Activated CD4-positive, alpha-beta T cell treated with anti-CD3 and anti-CD28 coated beads for 4 hours (primary cell): ENCODE data around the gene RPTOR.
"Not testable (repeated sequence)": the region's sequence is repeated elsewhere in the genome, so short reads cannot be mapped to it uniquely, and the experiment has no call there.

Experiments
- DNase-seq, 2 donors: peaks; one replicate each; pipeline ENCODE4 v3.0.0-alpha.2; 2020

Gene RPTOR, protein sequence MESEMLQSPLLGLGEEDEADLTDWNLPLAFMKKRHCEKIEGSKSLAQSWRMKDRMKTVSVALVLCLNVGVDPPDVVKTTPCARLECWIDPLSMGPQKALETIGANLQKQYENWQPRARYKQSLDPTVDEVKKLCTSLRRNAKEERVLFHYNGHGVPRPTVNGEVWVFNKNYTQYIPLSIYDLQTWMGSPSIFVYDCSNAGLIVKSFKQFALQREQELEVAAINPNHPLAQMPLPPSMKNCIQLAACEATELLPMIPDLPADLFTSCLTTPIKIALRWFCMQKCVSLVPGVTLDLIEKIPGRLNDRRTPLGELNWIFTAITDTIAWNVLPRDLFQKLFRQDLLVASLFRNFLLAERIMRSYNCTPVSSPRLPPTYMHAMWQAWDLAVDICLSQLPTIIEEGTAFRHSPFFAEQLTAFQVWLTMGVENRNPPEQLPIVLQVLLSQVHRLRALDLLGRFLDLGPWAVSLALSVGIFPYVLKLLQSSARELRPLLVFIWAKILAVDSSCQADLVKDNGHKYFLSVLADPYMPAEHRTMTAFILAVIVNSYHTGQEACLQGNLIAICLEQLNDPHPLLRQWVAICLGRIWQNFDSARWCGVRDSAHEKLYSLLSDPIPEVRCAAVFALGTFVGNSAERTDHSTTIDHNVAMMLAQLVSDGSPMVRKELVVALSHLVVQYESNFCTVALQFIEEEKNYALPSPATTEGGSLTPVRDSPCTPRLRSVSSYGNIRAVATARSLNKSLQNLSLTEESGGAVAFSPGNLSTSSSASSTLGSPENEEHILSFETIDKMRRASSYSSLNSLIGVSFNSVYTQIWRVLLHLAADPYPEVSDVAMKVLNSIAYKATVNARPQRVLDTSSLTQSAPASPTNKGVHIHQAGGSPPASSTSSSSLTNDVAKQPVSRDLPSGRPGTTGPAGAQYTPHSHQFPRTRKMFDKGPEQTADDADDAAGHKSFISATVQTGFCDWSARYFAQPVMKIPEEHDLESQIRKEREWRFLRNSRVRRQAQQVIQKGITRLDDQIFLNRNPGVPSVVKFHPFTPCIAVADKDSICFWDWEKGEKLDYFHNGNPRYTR (N-terminal part only)

DNA sequence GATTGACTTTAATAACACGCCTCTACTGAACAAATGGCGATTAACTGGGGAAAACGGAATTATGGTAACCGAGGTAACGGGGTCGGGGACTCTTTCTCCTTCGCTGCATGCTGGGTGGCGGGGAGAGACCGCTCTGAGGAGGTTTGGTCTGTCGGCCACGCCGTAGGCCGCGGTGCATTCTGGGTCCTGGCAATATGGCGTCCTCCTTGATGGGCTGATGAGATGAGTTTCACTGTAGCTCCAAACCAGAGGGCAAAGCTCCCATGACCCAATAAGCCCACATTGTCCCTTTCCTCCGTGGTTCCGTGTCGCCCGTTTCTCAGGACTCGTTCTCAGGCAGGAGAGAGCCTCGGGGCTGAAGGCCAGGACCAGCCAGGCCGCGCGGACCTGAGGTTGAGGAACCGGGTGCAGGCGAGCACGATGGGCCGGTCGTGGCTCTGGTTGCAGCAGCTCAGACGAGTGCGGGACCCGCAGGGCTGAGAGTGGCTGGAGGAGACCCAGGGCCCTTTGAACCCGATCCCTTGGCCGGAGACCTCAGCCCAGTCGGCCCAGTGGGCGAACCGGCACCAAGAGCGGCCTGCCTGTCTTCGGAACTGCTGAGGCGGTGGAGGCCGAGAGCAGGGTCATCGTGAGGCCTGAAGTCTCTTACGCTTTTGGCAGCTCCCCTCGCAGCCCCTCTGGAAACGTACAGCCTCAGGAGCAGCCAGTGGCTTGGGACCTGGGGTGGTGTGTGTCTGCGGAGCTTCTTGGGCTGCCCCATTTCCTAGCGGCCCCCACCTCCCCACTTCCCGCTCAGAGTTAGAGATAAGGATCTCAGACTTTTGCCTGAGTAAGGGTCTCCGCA lies at the start of gene RPTOR:
RPTOR (plus strand) TSS at position 184 of the 844 bp plus-strand sequence. CDS start 792 bp downstream, outside the sequence.
- DNase-seq, result peak; percentile 84 to 87

- no peak for DNase-seq
Measured at GRCh38 chr17:80497726-80498241, 46.9 kb upstream of the RPTOR start.

GRCh38 chr17:80498242-80498919 lies 46.3 kb upstream of the RPTOR start:
- DNase-seq, result no peak

DNA sequence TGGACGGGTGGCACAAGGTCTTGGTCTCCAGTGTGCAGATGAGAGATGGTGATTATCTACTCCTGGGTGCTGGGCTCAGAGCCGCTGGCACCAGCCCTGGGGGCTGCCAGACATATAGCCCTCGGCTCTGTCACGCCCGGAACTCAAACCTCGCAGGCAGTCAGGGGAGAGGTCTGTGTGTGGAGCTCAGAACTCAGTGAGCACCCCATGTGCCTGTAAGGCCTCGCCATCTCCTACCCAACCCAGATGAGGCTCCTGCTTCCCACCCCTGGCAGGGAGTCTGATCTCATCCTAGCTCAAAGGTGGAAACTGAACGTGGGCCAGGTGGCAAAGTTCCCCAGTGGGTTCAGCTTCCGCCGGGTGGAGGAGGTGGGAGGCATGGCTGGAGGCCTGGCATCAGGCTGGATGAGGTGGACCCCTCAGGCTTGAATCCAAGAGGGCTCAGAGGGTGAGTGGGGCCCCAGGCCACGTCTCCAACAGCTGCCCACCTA lies 45.7 kb upstream of the RPTOR start:
- no peak for DNase-seq

GRCh38 chr17:80499560-80499959 lies 45.1 kb upstream of the RPTOR start:
- DNase-seq, result no peak

DNA sequence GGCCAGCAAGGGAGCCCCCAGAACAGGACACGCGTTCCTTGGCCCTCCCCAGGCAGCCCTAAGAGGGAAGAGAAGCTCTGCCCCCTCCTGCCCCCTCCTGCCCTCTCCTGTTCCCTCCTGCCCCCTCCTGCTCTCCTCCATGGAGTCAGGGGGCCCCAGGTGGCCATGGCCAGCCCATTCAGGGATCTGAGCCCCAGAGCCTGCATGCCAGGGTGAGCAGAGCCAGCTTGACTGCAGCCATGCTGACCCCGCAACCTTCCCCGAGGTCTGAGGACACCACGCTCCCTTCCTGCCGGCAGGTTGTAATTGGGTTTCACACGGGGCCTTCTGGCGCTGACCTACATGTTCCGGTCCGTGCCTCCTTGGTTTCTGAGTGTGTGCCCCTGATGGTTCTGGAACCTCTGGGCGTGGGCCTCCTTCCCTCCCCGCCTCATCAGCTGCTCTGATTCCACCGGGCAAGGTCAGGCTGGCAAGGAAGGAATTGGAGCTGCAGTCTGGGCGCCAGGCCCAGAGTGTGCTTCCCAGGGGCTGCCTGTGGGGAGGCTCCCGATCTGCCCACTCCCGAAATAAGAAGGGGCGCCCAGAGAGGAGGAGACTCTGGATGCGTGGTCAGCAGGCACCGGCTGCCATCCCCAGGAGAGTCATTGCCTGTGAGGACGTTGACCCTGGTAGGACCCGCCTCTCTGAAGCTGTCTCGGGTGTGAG lies 44.5 kb upstream of the RPTOR start:
- no peak for DNase-seq

GRCh38 chr17:80501741-80502577 lies 42.7 kb upstream of the RPTOR start:
- no peak for DNase-seq

DNA sequence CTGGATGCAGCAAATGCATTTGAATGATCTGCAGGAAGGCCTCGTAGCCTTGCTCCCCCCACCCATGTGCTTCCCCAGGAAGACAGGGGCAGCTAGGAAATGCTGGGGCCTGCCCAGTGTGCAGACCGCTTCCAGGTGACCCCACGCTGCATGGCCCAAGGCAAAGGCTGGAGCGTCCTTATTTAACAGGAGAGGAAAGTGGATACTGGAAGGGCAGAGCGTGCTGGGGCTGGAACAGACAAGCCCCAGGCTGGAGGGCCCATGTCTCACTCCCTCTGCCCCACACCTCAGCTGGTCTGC lies 42.1 kb upstream of the RPTOR start:
- no peak for DNase-seq

DNA sequence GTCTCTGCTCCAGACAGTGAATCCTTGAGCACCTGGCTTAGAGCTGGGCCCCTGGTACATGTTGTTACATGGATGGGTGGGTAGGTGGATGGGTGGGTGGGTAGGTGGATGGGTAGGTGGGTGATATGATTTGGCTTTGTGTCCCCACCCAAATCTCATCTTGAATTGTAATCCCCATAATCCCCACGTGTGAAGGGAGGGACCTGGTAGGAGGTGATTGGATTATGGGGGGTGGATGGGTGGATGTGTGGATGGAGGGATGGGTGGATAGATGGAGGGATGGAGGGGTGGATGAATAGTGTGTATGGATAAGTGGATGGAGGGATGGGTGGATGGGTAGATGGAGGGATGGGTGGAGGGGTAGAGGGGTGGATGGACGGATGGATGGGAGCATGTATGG lies 41.6 kb upstream of the RPTOR start:
- DNase-seq, result no peak

DNA sequence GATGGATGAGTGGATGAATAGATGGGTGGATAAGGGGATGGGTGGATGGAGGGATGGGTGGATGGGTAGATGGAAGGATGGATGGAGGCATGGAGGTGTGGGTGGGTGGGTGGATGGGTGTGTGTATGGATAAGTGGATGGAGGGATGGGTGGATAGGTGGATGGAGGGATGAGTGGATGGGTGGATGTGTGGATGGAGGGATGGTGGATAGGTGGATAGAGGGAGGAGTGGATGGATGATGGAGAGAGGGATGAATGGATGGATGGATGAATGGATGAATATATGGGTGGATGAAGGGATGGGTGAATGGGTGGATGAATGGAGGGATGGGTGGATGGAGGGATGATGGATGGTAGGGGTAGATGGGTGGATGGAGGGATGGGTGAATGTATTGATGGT lies 40.7 kb upstream of the RPTOR start:
- DNase-seq, result no peak

GRCh38 chr17:80504686-80505413 lies 39.8 kb upstream of the RPTOR start:
- no peak for DNase-seq

DNA sequence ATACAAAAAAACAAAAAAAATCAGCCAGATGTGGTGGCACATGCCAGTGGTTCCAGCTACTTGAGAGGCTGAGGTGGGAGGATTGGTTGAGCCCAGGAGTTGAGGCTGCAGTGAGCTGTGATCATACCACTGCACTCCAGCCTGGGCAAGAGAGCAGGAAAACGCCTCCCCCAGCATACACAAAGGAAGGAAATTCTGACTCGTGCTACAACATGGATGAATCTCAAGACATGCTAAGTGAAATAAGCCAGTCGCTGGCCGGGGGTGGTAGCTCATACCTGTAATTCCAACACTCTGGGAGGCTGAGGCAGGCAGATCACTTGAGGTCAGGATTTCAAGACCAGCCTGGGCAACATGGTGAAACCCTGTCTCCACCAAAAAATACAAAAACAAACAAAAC lies 37.5 kb upstream of the RPTOR start:
- not testable (repeated sequence) for DNase-seq

GRCh38 chr17:80507965-80508364 lies 36.7 kb upstream of the RPTOR start:
- DNase-seq, result no peak

DNA sequence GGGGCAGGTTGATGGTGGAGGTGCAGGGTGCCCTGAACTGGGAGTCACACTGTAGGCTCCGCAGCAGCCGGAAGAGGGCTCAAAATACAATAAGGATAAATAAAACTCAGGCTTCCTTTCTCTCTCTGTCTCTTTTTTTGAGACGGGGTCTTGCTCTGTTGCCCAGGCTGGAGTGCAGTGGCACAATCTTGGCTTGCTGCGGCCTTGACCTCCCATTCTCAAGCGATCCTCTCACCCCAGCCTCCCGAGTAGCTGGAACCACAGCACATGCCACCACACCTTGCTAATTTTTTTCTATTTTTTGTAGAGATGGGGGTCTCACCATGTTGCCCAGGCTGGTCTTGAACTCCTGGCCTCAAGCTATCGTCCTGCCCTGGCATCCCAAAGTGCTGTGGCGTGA lies 35.3 kb upstream of the RPTOR start:
- DNase-seq, result no peak

- DNase-seq, result no peak
Measured at GRCh38 chr17:80510132-80510531, 34.5 kb upstream of the RPTOR start.

DNA sequence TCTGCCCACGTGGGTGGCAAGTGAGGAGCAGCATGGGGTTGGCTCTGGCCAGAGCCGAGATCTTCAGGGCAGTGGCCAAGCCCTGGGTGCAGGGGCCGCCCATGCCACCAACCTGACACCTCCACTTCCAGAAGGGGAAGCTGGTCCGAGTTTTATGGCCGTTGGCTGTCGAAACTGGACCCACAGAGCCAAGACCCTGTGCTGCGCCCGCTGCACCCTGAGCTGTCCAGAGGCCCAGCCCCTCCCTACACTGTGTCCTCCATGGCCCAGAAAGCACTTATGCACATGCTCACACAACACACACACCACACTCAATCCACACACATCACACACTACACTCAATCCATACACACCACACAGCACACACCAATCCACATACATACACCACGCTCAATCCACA lies 33.9 kb upstream of the RPTOR start:
- no peak for DNase-seq

DNA sequence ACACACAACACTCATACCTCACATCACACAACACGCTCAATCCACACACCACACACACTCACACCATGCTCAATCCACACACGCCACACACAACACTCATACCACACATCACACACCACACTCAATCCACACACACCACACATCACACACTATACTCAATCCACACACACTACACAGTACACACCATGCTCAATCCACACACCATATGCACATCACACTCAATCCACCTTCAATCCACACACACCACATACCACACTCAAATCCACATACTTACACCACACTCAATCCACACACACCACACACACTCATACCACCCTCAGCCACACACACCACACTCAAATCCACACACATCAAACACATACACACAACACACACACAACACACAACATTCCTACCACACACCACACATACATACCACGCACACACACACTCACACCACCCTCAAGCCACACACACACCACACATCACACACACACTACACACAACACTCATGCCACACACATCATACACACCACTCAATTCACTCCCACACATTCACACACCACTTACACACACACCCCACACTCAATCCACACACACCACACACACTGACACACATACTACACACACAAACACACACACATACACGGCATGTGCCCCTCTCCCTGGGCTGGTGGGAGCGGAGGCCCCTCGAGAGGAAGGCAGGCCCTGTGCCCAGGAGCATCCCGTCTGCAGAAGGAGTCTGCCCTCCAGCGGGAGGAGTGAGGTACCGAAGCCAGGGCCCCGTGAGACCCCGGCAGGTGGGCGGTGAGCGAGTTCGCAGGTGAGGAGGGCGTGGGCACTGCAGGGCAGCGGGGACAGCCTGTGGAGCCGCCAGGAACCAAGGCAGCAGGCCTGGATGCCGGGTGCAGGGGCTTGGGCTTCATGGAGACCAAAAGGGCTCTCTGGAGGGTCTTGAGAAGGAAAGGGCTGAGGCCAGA lies 33.1 kb upstream of the RPTOR start:
- no peak for DNase-seq

DNA sequence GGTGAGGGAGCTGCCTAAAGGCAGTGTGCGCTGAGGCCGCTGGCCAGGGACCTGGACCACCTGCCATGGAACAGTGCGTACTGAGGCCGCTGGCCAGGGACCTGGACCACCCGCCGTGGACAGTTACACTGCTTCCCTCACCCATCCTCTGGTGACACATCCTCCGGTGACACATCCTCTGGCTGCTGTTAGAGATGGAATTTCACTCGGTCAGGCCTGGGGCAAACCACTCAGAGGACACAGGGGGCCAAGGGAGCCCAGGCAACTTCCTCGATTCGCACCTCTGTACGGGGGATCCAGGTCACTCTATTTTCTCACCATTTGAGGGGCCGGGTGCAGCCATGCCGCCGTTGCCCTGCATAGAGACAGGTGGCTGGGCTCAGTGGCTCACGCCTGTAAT lies 32.4 kb upstream of the RPTOR start:
- DNase-seq, result no peak
